GM19099 (cell line): ENCODE results near the gene OR10Z1.

Experiments
- POLR2A ChIP-seq: IDR thresholded peaks from 3 replicates; pipeline ENCODE4 v1.6.1; 2011; ENCODE audit warnings: low read depth; ENCODE audit not compliant: insufficient read length; ENCODE audit errors: extremely low read depth

The OR10Z1 gene

GRCh38 chr1:158646465-158646864 lies 41.4 kb downstream of the OR10Z1 start:
- no peak for TF ChIP-seq POLR2A

GRCh38 chr1:158649052-158649451 lies 44.0 kb downstream of the OR10Z1 start:
- no peak for TF ChIP-seq POLR2A

- TF ChIP-seq POLR2A: no peak
Observed at GRCh38 chr1:158652721-158653334, 47.8 kb downstream of the OR10Z1 start.

GRCh38 chr1:158654086-158654485 lies 49.0 kb downstream of the OR10Z1 start:
- TF ChIP-seq POLR2A: no peak

- TF ChIP-seq POLR2A: no peak
Observed at GRCh38 chr1:158654571-158654970, 49.5 kb downstream of the OR10Z1 start.
